ENCODE measurements around the gene ZNF384. TPM values are rescaled to one million over a fixed set of nuclear protein-coding genes. Genes with fewer than 3 reads are reported as not detected.
"Not testable (repeated sequence)": the region's sequence is repeated elsewhere in the genome, so short reads cannot be mapped to it uniquely, and the experiment has no call there.

ZNF384 gene
- total and polyA plus RNA-seq, 4 donors = 3.9 to 12.7 (median 10.0) TPM

DNA sequence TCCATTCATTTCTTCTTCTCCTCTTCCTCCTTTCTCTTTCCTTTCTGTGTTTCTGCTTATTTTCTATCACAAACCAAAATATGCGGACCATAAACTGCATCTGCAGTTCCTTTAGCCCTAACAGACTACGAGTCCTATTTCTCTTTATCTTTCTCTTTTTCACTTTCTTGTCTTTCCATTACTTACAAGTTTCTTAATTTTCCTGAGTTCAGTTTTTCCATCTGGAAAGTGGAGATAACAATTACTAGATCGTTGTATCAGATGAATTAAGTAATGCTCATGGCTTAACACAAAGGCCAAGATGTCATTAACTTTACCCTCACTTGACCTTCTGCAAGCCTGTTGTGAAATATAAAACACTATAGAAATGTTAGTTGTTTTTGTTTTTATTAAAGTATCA is 33.7 kb upstream of the ZNF384 start:
- peaks cover 0 to 5% (median 3%) of the 10 kb centered on the region in 4 donors for H3K36me3 ChIP-seq (ENCODE audit: control insufficient read depth in 4 of 4, insufficient read depth in 3 of 4, low read depth in 1 of 4, low read length in 3 of 4)
- H3K4me3 ChIP-seq (ENCODE audit: low read depth in 1 of 3, low read length in 3 of 3) = peak overlapping the region in 1 of 3 donors; percentile 62
- no peak overlapping the region for H3K9ac ChIP-seq (ENCODE audit: low read depth in 1 of 2, low read length in 2 of 2)
- TF ChIP-seq, protein P1, sequence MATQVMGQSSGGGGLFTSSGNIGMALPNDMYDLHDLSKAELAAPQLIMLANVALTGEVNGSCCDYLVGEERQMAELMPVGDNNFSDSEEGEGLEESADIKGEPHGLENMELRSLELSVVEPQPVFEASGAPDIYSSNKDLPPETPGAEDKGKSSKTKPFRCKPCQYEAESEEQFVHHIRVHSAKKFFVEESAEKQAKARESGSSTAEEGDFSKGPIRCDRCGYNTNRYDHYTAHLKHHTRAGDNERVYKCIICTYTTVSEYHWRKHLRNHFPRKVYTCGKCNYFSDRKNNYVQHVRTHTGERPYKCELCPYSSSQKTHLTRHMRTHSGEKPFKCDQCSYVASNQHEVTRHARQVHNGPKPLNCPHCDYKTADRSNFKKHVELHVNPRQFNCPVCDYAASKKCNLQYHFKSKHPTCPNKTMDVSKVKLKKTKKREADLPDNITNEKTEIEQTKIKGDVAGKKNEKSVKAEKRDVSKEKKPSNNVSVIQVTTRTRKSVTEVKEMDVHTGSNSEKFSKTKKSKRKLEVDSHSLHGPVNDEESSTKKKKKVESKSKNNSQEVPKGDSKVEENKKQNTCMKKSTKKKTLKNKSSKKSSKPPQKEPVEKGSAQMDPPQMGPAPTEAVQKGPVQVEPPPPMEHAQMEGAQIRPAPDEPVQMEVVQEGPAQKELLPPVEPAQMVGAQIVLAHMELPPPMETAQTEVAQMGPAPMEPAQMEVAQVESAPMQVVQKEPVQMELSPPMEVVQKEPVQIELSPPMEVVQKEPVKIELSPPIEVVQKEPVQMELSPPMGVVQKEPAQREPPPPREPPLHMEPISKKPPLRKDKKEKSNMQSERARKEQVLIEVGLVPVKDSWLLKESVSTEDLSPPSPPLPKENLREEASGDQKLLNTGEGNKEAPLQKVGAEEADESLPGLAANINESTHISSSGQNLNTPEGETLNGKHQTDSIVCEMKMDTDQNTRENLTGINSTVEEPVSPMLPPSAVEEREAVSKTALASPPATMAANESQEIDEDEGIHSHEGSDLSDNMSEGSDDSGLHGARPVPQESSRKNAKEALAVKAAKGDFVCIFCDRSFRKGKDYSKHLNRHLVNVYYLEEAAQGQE (IDR thresholded peaks at IDR 0.05) = no peak
- TF ChIP-seq FOXA1 (IDR thresholded peaks at IDR 0.05) (no peak), GABPA (IDR thresholded peaks at IDR 0.05 in 1 of 2, conservative IDR thresholded peaks at IDR 0.05 in 1 of 2) (no peak)
- H3K9me3 ChIP-seq (ENCODE audit: control insufficient read depth in 4 of 4, low read length in 3 of 4) = no peaks in the 10 kb centered on the region
- peaks cover 2 to 15% (median 7%) of the 10 kb centered on the region in 4 donors for H3K4me1 ChIP-seq (ENCODE audit: control insufficient read depth in 4 of 4, insufficient read depth in 4 of 4, low read length in 3 of 4)
- WGBS = 84% methylated on average over 3 of the region's 3 CpGs
- no peak overlapping the region for H3K27ac ChIP-seq (ENCODE audit: low read depth in 1 of 2, low read length in 2 of 2)
- no peak for DNase-seq (ENCODE audit: low spot score)
- H3K27me3 ChIP-seq (ENCODE audit: control insufficient read depth in 4 of 4, insufficient read depth in 4 of 4, low read length in 3 of 4) = no peaks in the 10 kb centered on the region

GRCh38 chr12:6716874-6717437 is 27.8 kb upstream of the ZNF384 start:
- peaks cover 0 to 3% (median 0%) of the 10 kb centered on the region in 4 donors for H3K27me3 ChIP-seq (ENCODE audit: control insufficient read depth in 4 of 4, insufficient read depth in 4 of 4, low read length in 3 of 4)
- no peak for TF ChIP-seq JUND (IDR thresholded peaks at IDR 0.05)
- TF ChIP-seq, protein P2, sequence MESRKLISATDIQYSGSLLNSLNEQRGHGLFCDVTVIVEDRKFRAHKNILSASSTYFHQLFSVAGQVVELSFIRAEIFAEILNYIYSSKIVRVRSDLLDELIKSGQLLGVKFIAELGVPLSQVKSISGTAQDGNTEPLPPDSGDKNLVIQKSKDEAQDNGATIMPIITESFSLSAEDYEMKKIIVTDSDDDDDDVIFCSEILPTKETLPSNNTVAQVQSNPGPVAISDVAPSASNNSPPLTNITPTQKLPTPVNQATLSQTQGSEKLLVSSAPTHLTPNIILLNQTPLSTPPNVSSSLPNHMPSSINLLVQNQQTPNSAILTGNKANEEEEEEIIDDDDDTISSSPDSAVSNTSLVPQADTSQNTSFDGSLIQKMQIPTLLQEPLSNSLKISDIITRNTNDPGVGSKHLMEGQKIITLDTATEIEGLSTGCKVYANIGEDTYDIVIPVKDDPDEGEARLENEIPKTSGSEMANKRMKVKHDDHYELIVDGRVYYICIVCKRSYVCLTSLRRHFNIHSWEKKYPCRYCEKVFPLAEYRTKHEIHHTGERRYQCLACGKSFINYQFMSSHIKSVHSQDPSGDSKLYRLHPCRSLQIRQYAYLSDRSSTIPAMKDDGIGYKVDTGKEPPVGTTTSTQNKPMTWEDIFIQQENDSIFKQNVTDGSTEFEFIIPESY (IDR thresholded peaks at IDR 0.05) = no peak
- H3K4me1 ChIP-seq (ENCODE audit: control insufficient read depth in 4 of 4, insufficient read depth in 4 of 4, low read length in 3 of 4) = no peaks in the 10 kb centered on the region
- no peaks in the 10 kb centered on the region for H3K9me3 ChIP-seq (ENCODE audit: control insufficient read depth in 4 of 4, low read length in 3 of 4)
- WGBS = 72% methylated on average over 8 of the region's 10 CpGs
- no peak overlapping the region for H3K4me3 ChIP-seq (ENCODE audit: low read depth in 1 of 3, low read length in 3 of 3)
- DNase-seq (ENCODE audit: low spot score) = no peak
- H3K9ac ChIP-seq (ENCODE audit: low read depth in 1 of 2, low read length in 2 of 2) = no peak overlapping the region
- no peak overlapping the region for H3K27ac ChIP-seq (ENCODE audit: low read depth in 1 of 2, low read length in 2 of 2)
- H3K36me3 ChIP-seq (ENCODE audit: control insufficient read depth in 4 of 4, insufficient read depth in 3 of 4, low read depth in 1 of 4, low read length in 3 of 4) = no peaks in the 10 kb centered on the region

- not testable (repeated sequence) for DNase-seq (ENCODE audit: low spot score); H3K4me1 ChIP-seq (ENCODE audit: control insufficient read depth in 4 of 4, insufficient read depth in 4 of 4, low read length in 3 of 4); H3K4me3 ChIP-seq (ENCODE audit: low read depth in 1 of 3, low read length in 3 of 3); H3K9me3 ChIP-seq (ENCODE audit: control insufficient read depth in 4 of 4, low read length in 3 of 4); H3K27me3 ChIP-seq (ENCODE audit: control insufficient read depth in 4 of 4, insufficient read depth in 4 of 4, low read length in 3 of 4); H3K9ac ChIP-seq (ENCODE audit: low read depth in 1 of 2, low read length in 2 of 2); H3K27ac ChIP-seq (ENCODE audit: low read depth in 1 of 2, low read length in 2 of 2); H3K36me3 ChIP-seq (ENCODE audit: control insufficient read depth in 4 of 4, insufficient read depth in 3 of 4, low read depth in 1 of 4, low read length in 3 of 4)
- whole genome bisulfite sequencing = 90% methylated on average over 40 of the region's 41 CpGs
Observed at GRCh38 chr12:6716031-6716873, 27.1 kb upstream of the ZNF384 start.

Measured in liver (tissue), 9 donors.